ENCODE data around the gene BCAM.
"Not testable (repeated sequence)": the region's sequence is repeated elsewhere in the genome, so short reads cannot be mapped to it uniquely, and the experiment has no call there.

Gene BCAM

GRCh38 chr19:44848036-44848811 lies 39.3 kb downstream of the BCAM start:
- no peak for DNase-seq (ENCODE audit: low read depth in 1 of 2, low spot score in 1 of 2)

GRCh38 chr19:44848812-44849447 lies 40.0 kb downstream of the BCAM start:
- DNase-seq (ENCODE audit: low read depth in 1 of 2, low spot score in 1 of 2): no peak

GRCh38 chr19:44850641-44851109 lies 41.8 kb downstream of the BCAM start:
- DNase-seq (ENCODE audit: low read depth in 1 of 2, low spot score in 1 of 2): no peak

- DNase-seq (ENCODE audit: low read depth in 1 of 2, low spot score in 1 of 2): no peak
Observed at GRCh38 chr19:44851427-44851826, 42.5 kb downstream of the BCAM start.

- no peak for DNase-seq (ENCODE audit: low read depth in 1 of 2, low spot score in 1 of 2)
Observed at GRCh38 chr19:44855606-44856005, 46.7 kb downstream of the BCAM start.

GRCh38 chr19:44856421-44857083 lies 47.6 kb downstream of the BCAM start:
- DNase-seq (ENCODE audit: low read depth in 1 of 2, low spot score in 1 of 2): no peak

GRCh38 chr19:44857837-44858236 lies 48.9 kb downstream of the BCAM start:
- DNase-seq (ENCODE audit: low read depth in 1 of 2, low spot score in 1 of 2): no peak

GRCh38 chr19:44861576-44861975 lies 52.7 kb downstream of the BCAM start:
- not testable (repeated sequence) for DNase-seq (ENCODE audit: low read depth in 1 of 2, low spot score in 1 of 2)

- no peak for DNase-seq (ENCODE audit: low read depth in 1 of 2, low spot score in 1 of 2)
Observed at GRCh38 chr19:44863990-44864389, 55.1 kb downstream of the BCAM start.

- DNase-seq (ENCODE audit: low read depth in 1 of 2, low spot score in 1 of 2): no peak
Observed at GRCh38 chr19:44865196-44865767, 56.4 kb downstream of the BCAM start.

- DNase-seq (ENCODE audit: low read depth in 1 of 2, low spot score in 1 of 2): no peak
Observed at GRCh38 chr19:44866664-44867063, 57.8 kb downstream of the BCAM start.

GRCh38 chr19:44867578-44867977 lies 58.7 kb downstream of the BCAM start:
- no peak for DNase-seq (ENCODE audit: low read depth in 1 of 2, low spot score in 1 of 2)

- no peak for DNase-seq (ENCODE audit: low read depth in 1 of 2, low spot score in 1 of 2)
Observed at GRCh38 chr19:44869733-44870470, 61.0 kb downstream of the BCAM start.
